Measurements from ENCODE around the gene ZNF296. TPM values are rescaled to one million over a fixed set of nuclear protein-coding genes. Genes with fewer than 3 reads are reported as not detected.

Gene ZNF296
- total RNA-seq, 1 donor = 0.27 TPM

- no peak for TF ChIP-seq CTCF (IDR thresholded peaks at IDR 0.05; ENCODE audit: insufficient read depth, low read length)
- DNase-seq (ENCODE audit: low read depth) = peak; percentile 30
- peak overlapping the region; percentile 62 for H3K4me3 ChIP-seq (ENCODE audit: low read depth, low read length)
Measured at GRCh38 chr19:45075301-45076028, 813 bp downstream of the ZNF296 start.

GRCh38 chr19:45074744-45075300, 1.5 kb downstream of the ZNF296 start:
- no peak for DNase-seq (ENCODE audit: low read depth)
- H3K4me3 ChIP-seq (ENCODE audit: low read depth, low read length) = no peak overlapping the region
- no peak for TF ChIP-seq CTCF (IDR thresholded peaks at IDR 0.05; ENCODE audit: insufficient read depth, low read length)

GRCh38 chr19:45071969-45072790, 4.1 kb downstream of the ZNF296 start:
- no peak for TF ChIP-seq CTCF (IDR thresholded peaks at IDR 0.05; ENCODE audit: insufficient read depth, low read length)
- H3K4me3 ChIP-seq (ENCODE audit: low read depth, low read length) = no peak overlapping the region
- DNase-seq (ENCODE audit: low read depth) = no peak

GRCh38 chr19:45071545-45071938, 4.7 kb downstream of the ZNF296 start:
- TF ChIP-seq CTCF (IDR thresholded peaks at IDR 0.05; ENCODE audit: insufficient read depth, low read length) = no peak
- DNase-seq (ENCODE audit: low read depth) = no peak
- H3K4me3 ChIP-seq (ENCODE audit: low read depth, low read length) = no peak overlapping the region

DNA sequence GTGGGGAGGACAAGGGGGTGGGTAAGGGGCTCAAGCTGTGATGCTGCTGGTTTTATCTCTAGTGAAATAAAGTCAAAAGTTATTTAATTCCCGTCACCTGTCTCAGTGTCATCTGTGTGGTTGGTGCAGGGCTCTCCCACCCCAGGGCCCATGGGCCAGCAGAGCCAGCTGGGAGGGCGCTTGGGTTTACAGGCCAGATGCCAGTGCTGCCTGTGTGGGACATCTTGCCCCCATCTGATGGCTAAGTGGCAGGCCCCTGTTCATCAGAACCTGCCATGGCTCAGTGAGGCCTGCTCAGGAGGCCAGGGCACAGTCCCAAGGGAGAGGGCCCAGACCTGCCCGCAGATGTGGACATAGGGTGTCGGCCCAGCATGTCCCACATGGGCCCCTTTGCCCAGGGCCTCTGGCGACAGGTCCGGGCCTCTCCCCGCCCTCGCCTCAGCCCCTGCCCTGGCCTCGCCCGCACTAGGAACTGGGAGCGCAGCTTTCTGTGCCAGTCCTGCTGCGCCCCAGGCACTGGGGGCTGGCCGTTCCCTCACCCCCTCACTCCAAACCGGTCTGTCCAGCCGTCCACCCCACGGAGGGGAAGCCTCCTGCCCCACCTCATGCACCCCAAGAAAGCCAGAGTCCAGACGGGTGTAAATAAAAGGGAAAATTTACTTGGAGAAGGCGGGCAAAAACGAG, 5.3 kb downstream of the ZNF296 start:
- DNase-seq (ENCODE audit: low read depth) = no peak
- TF ChIP-seq CTCF (IDR thresholded peaks at IDR 0.05; ENCODE audit: insufficient read depth, low read length) = no peak

GRCh38 chr19:45070214-45070613, 6.1 kb downstream of the ZNF296 start:
- no peak overlapping the region for H3K4me3 ChIP-seq (ENCODE audit: low read depth, low read length)
- no peak for TF ChIP-seq CTCF (IDR thresholded peaks at IDR 0.05; ENCODE audit: insufficient read depth, low read length)
- no peak for DNase-seq (ENCODE audit: low read depth)

More for the DNA sequence above, 5.3 kb downstream of the ZNF296 start:
- H3K4me3 ChIP-seq (ENCODE audit: low read depth, low read length) = no peak overlapping the region

Data from fibroblast of the aortic adventitia (primary cell).